Neural progenitor cell (in vitro differentiated cells): Measurements from ENCODE around the gene ADAM8.

Experiments used
- CTCF ChIP-seq: fragments of 200-600 bp; sonication (generic); IDR thresholded peaks from 2 replicates; pipeline ENCODE4 v1.5.1; 2017; ENCODE audit warnings: antibody characterized with exemption, mild to moderate bottlenecking
- EZH2 ChIP-seq: fragments of 200-600 bp; sonication (generic); IDR thresholded peaks from 2 replicates; pipeline ENCODE4 v1.6.1; 2017; ENCODE audit warnings: antibody characterized with exemption, mild to moderate bottlenecking, moderate library complexity
- EZH2phosphoT487 ChIP-seq: fragments of 200-600 bp; sonication (generic); IDR thresholded peaks from 2 replicates; pipeline ENCODE4 v1.6.1; 2017; ENCODE audit warnings: antibody characterized with exemption

GRCh38 chr10:133227256-133227655 is 49.4 kb downstream of the ADAM8 start:
- no peak for TF ChIP-seq CTCF
- no peak for TF ChIP-seq EZH2
- TF ChIP-seq EZH2phosphoT487, result no peak
